HFFc6 (cell line): Measurements from ENCODE around the gene FRMD1. TPM values are rescaled to one million over a fixed set of nuclear protein-coding genes. Genes with fewer than 3 reads are reported as not detected.

ENCODE experiments used
- DNase-seq: peaks from one replicate; pipeline ENCODE4 v3.0.0-alpha.2; 2018
- H3K27ac Mint-ChIP-seq: 2 replicates; pipeline ENCODE4 v1.8.0; 2020; ENCODE audit warnings: mild to moderate bottlenecking, mixed read lengths
- H3K27me3 Mint-ChIP-seq: 2 replicates; pipeline ENCODE4 v1.8.0; 2021; ENCODE audit warnings: mild to moderate bottlenecking, moderate library complexity, mixed read lengths; ENCODE audit not compliant: insufficient read depth
- H3K36me3 Mint-ChIP-seq: 2 replicates; pipeline ENCODE4 v1.8.0; 2021; ENCODE audit warnings: low read depth, mixed read lengths
- H3K4me1 Mint-ChIP-seq: 2 replicates; pipeline ENCODE4 v1.8.0; 2020; ENCODE audit warnings: low read depth, mixed read lengths
- H3K4me3 Mint-ChIP-seq: 2 replicates; pipeline ENCODE4 v1.8.0; 2020; ENCODE audit warnings: mild to moderate bottlenecking, moderate library complexity, mixed read lengths
- H3K9me3 Mint-ChIP-seq: 2 replicates; pipeline ENCODE4 v1.8.0; 2020; ENCODE audit warnings: mild to moderate bottlenecking, mixed read lengths
- long read RNA-seq: library from polyadenylated mRNA; unstranded; transcript quantifications from one replicate; pipeline ENCODE4 v2.0.0, GENCODE V29; 2019
- total RNA-seq, 6 experiments: library from RNA; stranded (reverse); fragmentation: NEBNext Ultra II Directional; extraction: Animal tissue kit (Norgen Biotek cat#: 25700); gene quantifications; 2 replicates in 1 of 6; 3 replicates in 5 of 6; pipeline ENCODE4 v1.2.3, GENCODE V29; 2021
- TF ChIP-seq, protein P1 (sequence below): fragments of 200-600 bp; sonication (generic); IDR thresholded peaks from 2 replicates; pipeline ENCODE4 v1.5.0; 2021; ENCODE audit warnings: antibody characterized with exemption, mild to moderate bottlenecking

FRMD1 gene
- not detected for total RNA-seq
- long read RNA-seq = 0 reads

DNA sequence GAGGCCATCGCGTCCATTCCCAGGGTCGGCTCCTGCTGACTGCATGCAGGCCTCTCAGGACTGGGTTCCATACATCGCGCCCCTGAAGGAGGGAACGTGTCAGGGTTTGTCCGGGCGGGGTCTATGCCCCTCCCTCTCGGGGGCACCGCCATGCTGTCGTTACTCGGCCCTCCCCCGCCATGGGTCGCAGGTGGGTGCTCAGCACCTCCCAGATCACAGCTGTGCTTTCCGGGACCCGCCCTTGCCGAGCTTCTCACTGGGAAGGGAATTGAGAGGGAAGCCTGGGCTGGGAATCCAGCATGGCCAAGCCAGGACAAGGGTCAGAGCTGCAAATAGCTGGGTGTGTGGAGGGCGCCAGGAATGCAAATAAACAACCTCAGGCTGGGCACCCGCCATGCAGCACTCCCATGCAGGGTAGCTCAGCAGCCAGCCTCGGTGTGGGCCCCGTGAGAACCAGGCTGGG, at the start of gene FRMD1:
Gene FRMD1 (minus strand): TSS at position 270 of the 463 bp plus-strand sequence. CDS start 118 bp downstream, at position 152.
- TF ChIP-seq, protein P1, sequence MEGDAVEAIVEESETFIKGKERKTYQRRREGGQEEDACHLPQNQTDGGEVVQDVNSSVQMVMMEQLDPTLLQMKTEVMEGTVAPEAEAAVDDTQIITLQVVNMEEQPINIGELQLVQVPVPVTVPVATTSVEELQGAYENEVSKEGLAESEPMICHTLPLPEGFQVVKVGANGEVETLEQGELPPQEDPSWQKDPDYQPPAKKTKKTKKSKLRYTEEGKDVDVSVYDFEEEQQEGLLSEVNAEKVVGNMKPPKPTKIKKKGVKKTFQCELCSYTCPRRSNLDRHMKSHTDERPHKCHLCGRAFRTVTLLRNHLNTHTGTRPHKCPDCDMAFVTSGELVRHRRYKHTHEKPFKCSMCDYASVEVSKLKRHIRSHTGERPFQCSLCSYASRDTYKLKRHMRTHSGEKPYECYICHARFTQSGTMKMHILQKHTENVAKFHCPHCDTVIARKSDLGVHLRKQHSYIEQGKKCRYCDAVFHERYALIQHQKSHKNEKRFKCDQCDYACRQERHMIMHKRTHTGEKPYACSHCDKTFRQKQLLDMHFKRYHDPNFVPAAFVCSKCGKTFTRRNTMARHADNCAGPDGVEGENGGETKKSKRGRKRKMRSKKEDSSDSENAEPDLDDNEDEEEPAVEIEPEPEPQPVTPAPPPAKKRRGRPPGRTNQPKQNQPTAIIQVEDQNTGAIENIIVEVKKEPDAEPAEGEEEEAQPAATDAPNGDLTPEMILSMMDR = no peak
- Mint-ChIP-seq H3K4me1 (no peaks in the 10 kb centered on the region), H3K9me3 (peaks cover 8% of the 10 kb centered on the region), H3K27ac (no peak within 1 kb of the TSS), H3K27me3 (peaks cover 5% of the 10 kb centered on the region), H3K36me3 (no peaks in the 10 kb centered on the region), H3K4me3 (no peak within 1 kb of the TSS)
- no peak for DNase-seq

GRCh38 chr6:168128006-168128630, 49.1 kb upstream of the FRMD1 start:
- Mint-ChIP-seq H3K27ac (no peak overlapping the region), H3K27me3 (peaks cover 6% of the 10 kb centered on the region), H3K4me3 (no peak overlapping the region), H3K4me1 (peaks cover 7% of the 10 kb centered on the region; the same call in 1 of the 2 replicates), H3K9me3 (peaks cover 16% of the 10 kb centered on the region), H3K36me3 (0 out of 2 replicates have a peak, but pooled peaks cover 5% of the 10 kb centered on the region)
- DNase-seq = no peak
- TF ChIP-seq, protein P1 = no peak

GRCh38 chr6:168127384-168127868, 48.4 kb upstream of the FRMD1 start:
- H3K4me3 Mint-ChIP-seq = no peak overlapping the region
- H3K4me1 Mint-ChIP-seq = no peaks in the 10 kb centered on the region; the same call in 1 of the 2 replicates
- H3K36me3 Mint-ChIP-seq = peaks cover 10% of the 10 kb centered on the region; the same call in 1 of the 2 replicates
- DNase-seq = no peak
- H3K27ac Mint-ChIP-seq = no peak overlapping the region
- TF ChIP-seq, protein P1 = no peak
- H3K27me3 Mint-ChIP-seq = peaks cover 6% of the 10 kb centered on the region
- H3K9me3 Mint-ChIP-seq = peaks cover 22% of the 10 kb centered on the region

DNA sequence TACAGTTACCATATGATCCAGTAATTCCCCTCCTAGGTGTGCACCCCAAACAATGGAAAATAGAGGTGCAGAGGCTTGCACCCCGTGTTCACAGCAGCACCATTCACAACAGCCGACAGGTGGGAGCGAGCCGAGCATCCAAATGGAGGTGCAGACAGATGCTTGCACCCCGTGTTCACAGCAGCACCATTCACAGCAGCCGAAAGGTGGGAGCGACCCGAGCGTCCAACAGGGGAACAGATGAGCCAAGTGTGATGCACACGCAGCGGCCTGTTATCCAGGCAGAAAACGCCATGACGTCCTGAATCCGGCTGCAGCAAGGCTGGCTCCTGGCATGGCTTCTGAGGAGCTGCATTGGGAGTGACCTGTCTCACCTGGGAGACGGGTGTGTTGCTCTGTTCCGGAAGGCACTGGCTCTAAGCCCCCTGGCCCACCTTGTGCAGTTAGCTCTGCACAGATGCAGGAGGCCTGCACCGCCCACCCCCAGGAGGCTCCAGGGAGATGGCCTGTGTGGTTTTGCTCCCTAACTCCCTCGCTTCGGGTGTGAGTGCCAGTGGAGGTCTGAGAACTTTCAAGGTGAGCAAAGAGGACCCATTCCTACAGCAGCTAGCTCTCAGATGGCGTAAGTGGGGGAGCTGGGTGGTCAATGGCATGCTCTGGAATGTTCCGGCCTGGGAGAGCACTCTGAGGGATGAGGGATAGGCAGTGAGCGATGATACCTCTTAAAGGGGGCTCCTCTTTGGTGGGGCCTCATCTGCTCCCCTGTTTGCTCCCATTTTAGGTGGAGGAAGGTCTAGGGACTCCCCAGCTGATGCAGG, 47.8 kb upstream of the FRMD1 start:
- no peaks in the 10 kb centered on the region for H3K4me1 Mint-ChIP-seq
- peaks cover 20% of the 10 kb centered on the region for H3K9me3 Mint-ChIP-seq
- DNase-seq = no peak
- H3K27me3 Mint-ChIP-seq = peaks cover 6% of the 10 kb centered on the region
- no peak overlapping the region for H3K4me3 Mint-ChIP-seq
- no peak overlapping the region for H3K27ac Mint-ChIP-seq
- TF ChIP-seq, protein P1 = no peak
- H3K36me3 Mint-ChIP-seq = peaks cover 10% of the 10 kb centered on the region; the same call in 1 of the 2 replicates

DNA sequence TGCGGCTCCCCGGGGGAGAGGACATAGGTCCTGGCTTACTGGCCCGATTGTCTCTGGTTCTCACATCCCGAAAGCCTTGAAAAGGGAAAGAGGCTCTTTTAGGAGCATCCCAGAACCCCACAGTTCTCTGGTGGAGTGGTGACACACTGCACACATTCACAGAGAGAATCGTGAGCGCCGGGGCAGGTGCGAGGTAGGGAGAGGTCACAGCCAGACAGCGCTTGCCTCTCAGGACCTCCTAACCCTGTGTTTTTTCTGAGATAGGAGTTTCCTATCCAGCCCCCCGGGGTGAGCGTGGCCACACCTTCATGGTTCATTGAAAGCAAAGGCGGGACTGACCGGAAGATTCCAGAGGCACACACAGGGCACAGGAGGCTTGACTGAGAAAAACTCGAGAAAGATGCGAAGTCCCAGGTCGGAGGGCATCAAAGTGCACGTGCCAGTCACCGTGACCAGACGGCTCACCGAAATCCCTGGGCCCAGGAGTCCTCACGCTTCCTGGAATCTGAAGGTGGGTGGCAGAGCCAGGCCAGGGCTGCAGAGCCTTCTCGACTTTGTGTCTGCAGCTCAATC, 46.5 kb upstream of the FRMD1 start:
- Mint-ChIP-seq H3K4me1 (no peaks in the 10 kb centered on the region), H3K4me3 (no peak overlapping the region), H3K27me3 (peaks cover 6% of the 10 kb centered on the region), H3K36me3 (peaks cover 10% of the 10 kb centered on the region; the same call in 1 of the 2 replicates), H3K27ac (no peak overlapping the region), H3K9me3 (peaks cover 18% of the 10 kb centered on the region)
- no peak for DNase-seq
- TF ChIP-seq, protein P1 = no peak
